HG02938 (cell line): Measurements from ENCODE around the gene TMEM131L.

Experiments used
- ATAC-seq: cut with Tn5 transposase; IDR thresholded peaks from one replicate; pipeline ENCODE4 v1.9.1; 2021; ENCODE audit warnings: mild to moderate bottlenecking, moderate library complexity; ENCODE audit not compliant: unreplicated experiment

Gene TMEM131L

DNA sequence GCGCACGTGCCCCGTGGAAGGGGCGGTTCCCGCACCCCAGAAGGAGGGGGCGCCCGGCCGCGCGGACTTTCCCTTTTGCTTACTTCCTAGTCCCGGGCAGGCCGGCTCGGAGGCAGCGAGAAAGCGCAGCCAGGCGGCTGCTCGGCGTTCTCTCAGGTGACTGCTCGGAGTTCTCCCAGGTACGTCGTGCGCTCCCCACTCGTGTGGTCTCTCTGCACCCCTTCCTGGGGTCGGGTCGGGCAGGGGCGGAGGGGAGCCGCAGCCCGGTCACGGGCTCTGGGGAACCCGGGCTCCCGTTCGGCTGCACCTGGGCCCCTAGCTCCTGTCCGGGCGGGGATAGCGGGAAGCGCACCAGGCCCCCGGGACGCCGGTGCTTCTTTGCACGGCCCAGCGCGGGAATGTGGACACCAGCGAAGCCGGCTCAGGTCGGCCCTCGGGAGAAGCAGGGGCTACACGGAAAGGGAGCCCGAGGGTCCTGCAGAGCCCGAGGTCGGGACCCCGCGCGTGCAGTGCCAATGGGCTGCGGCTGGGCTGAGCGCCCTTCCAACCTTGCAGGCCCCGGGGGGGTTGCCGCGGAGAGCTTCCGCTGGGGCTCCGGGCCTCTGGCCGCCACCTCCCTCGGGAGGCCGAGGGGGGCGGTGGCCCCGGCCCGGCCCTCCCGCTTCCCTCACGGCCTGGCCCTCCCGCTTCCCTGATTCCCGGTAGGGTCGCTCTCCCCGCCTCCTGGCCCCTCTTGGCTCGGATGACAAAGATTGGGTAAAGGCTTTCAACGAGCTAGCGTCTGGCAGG is 218.2 kb downstream of the TMEM131L start, which contains the start of gene TLR2:
TSS of gene TLR2 (plus strand) at position 99 of the 789 bp plus-strand sequence. CDS start 18,628 bp downstream, outside the sequence.
- ATAC-seq, result peak; percentile 93

DNA sequence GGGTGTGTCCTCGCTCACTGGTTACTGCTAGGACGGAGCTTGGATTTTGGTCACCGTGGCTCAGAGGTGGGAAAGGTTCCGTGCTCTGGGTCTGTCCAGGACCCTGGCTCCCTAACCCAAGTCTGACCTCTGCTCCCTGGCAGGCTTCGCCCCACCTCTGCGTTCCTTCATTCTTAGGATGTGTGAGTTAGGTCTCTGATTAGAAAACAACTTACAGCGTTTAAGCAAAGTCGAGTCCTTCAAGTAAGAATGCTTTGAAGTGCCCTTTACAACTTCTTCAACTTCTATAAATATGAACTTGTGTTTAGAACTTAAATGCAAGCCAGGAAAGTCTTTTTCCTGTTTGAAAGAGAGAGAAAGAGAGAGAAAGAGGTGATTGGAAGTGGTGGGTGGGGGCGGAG is 218.8 kb downstream of the TMEM131L start:
- ATAC-seq, result no peak
